H9 (cell line): Measurements from ENCODE around the gene EN1. TPM values are rescaled to one million over a fixed set of nuclear protein-coding genes. Genes with fewer than 3 reads are reported as not detected.

Experiments
- DNase-seq: peaks from one replicate; pipeline ENCODE4 v3.0.0-alpha.2; 2017
- H2AFZ ChIP-seq: one replicate; pipeline ENCODE4 v1.6.1; 2013; ENCODE audit warnings: mild to moderate bottlenecking, low read length, control low read depth, moderate library complexity
- H2AK5ac ChIP-seq: 2 replicates; pipeline ENCODE4 v1.6.1; 2013; ENCODE audit warnings: low read length, control low read depth, mixed read lengths; ENCODE audit not compliant: insufficient read length
- H2BK120ac ChIP-seq: one replicate; pipeline ENCODE4 v1.6.1; 2013; ENCODE audit warnings: low read depth, mild to moderate bottlenecking, low read length, control low read depth, inconsistent platforms; ENCODE audit not compliant: poor library complexity, severe bottlenecking
- H2BK12ac ChIP-seq: 2 replicates; pipeline ENCODE4 v1.6.1; 2013; ENCODE audit warnings: low read length, control low read depth, mixed read lengths, low read depth; ENCODE audit not compliant: insufficient read length
- H2BK15ac ChIP-seq: 2 replicates; pipeline ENCODE4 v1.6.1; 2013; ENCODE audit warnings: low read depth, low read length, control low read depth
- H2BK20ac ChIP-seq: one replicate; pipeline ENCODE4 v1.6.1; 2013; ENCODE audit warnings: low read depth, mild to moderate bottlenecking, low read length, control low read depth, inconsistent platforms; ENCODE audit not compliant: poor library complexity, severe bottlenecking
- H2BK5ac ChIP-seq: 2 replicates; pipeline ENCODE4 v1.6.1; 2013; ENCODE audit warnings: low read length, control low read depth, mixed read lengths; ENCODE audit not compliant: insufficient read length
- H3K14ac ChIP-seq: 2 replicates; pipeline ENCODE4 v1.6.1; 2013; ENCODE audit warnings: low read length, control low read depth; ENCODE audit not compliant: insufficient read depth
- H3K18ac ChIP-seq: 2 replicates; pipeline ENCODE4 v1.6.1; 2013; ENCODE audit warnings: low read depth, mild to moderate bottlenecking, mixed read lengths, low read length, control low read depth; ENCODE audit not compliant: insufficient read length
- H3K23ac ChIP-seq: 2 replicates; pipeline ENCODE4 v1.6.1; 2013; ENCODE audit warnings: low read length, control low read depth, mixed read lengths, low read depth; ENCODE audit not compliant: insufficient read length
- H3K23me2 ChIP-seq: 2 replicates; pipeline ENCODE4 v1.6.1; 2013; ENCODE audit warnings: low read depth, mild to moderate bottlenecking, mixed read lengths, low read length, control low read depth; ENCODE audit not compliant: insufficient read length, poor library complexity, severe bottlenecking
- H3K27ac ChIP-seq: 2 replicates; pipeline ENCODE4 v1.5.1; 2013; ENCODE audit warnings: low read length, control low read depth, mixed read lengths, low read depth; ENCODE audit not compliant: insufficient read length
- H3K27me3 ChIP-seq: 2 replicates; pipeline ENCODE4 v1.6.1; 2013; ENCODE audit warnings: low read length, control low read depth, inconsistent platforms; ENCODE audit not compliant: insufficient read depth
- H3K4ac ChIP-seq: 2 replicates; pipeline ENCODE4 v1.6.1; 2013; ENCODE audit warnings: low read depth, mild to moderate bottlenecking, control low read depth, inconsistent platforms, low read length, moderate library complexity
- H3K4me1 ChIP-seq: 2 replicates; pipeline ENCODE4 v1.6.1; 2013; ENCODE audit warnings: low read length, control low read depth, inconsistent platforms; ENCODE audit not compliant: insufficient read depth
- H3K4me2 ChIP-seq: 2 replicates; pipeline ENCODE4 v1.6.1; 2013; ENCODE audit warnings: low read length, control low read depth, mixed read lengths; ENCODE audit not compliant: insufficient read length, insufficient read depth
- H3K56ac ChIP-seq: 2 replicates; pipeline ENCODE4 v1.6.1; 2013; ENCODE audit warnings: low read depth, mild to moderate bottlenecking, mixed read lengths, low read length, control low read depth; ENCODE audit not compliant: insufficient read length
- H3K79me1 ChIP-seq: 2 replicates; pipeline ENCODE4 v1.6.1; 2013; ENCODE audit warnings: low read depth, mild to moderate bottlenecking, moderate library complexity, low read length, control low read depth, inconsistent platforms; ENCODE audit not compliant: insufficient read depth, poor library complexity, severe bottlenecking
- H3K79me2 ChIP-seq: 2 replicates; pipeline ENCODE4 v1.6.1; 2013; ENCODE audit warnings: low read length, control low read depth, inconsistent platforms; ENCODE audit not compliant: insufficient read depth
- H3K9ac ChIP-seq: 2 replicates; pipeline ENCODE4 v1.6.1; 2013; ENCODE audit warnings: low read length, control low read depth, mixed read lengths; ENCODE audit not compliant: insufficient read length; ENCODE audit errors: extremely low read depth
- H3K9me3 ChIP-seq: one replicate; pipeline ENCODE4 v1.6.1; 2013; ENCODE audit warnings: low read depth, low read length, inconsistent platforms; ENCODE audit not compliant: control insufficient read depth
- H3T11ph ChIP-seq: one replicate; pipeline ENCODE4 v1.6.1; 2013; ENCODE audit warnings: mild to moderate bottlenecking, low read length, control low read depth, inconsistent platforms
- H4K20me1 ChIP-seq: one replicate; pipeline ENCODE4 v1.6.1; 2013; ENCODE audit not compliant: control insufficient read depth, insufficient read length, insufficient read depth
- H4K5ac ChIP-seq: 2 replicates; pipeline ENCODE4 v1.6.1; 2013; ENCODE audit warnings: low read depth, mild to moderate bottlenecking, mixed read lengths, low read length, control low read depth; ENCODE audit not compliant: insufficient read length
- H4K8ac ChIP-seq: replicated peaks from 2 replicates; pipeline ENCODE4 v1.6.1; 2013; ENCODE audit warnings: low read length, control low read depth, mixed read lengths, low read depth; ENCODE audit not compliant: insufficient read length
- H4K91ac ChIP-seq: 2 replicates; pipeline ENCODE4 v1.6.1; 2013; ENCODE audit warnings: low read depth, mild to moderate bottlenecking, moderate library complexity, mixed read lengths, low read length, control low read depth; ENCODE audit not compliant: insufficient read length
- H3K27ac Mint-ChIP-seq, 3 experiments: 2 replicates in 2 of 3; 3 replicates in 1 of 3; pipeline ENCODE4 v1.8.0; 2020 to 2021; ENCODE audit warnings: mixed read lengths in 3 of 3, mild to moderate bottlenecking in 1 of 3, moderate library complexity in 1 of 3
- H3K27me3 Mint-ChIP-seq: 2 replicates; pipeline ENCODE4 v1.8.0; 2021; ENCODE audit warnings: low read depth, mild to moderate bottlenecking, moderate library complexity, mixed read lengths
- H3K36me3 Mint-ChIP-seq, 3 experiments: 2 replicates in 2 of 3; 3 replicates in 1 of 3; pipeline ENCODE4 v1.8.0; 2020 to 2021; ENCODE audit warnings: low read depth in 3 of 3, mixed read lengths in 3 of 3; ENCODE audit not compliant: insufficient read depth in 1 of 3
- H3K4me1 Mint-ChIP-seq, 2 experiments: 2 replicates each; pipeline ENCODE4 v1.8.0; 2020; ENCODE audit warnings: mixed read lengths in 2 of 2
- H3K4me3 Mint-ChIP-seq, 2 experiments: 2 replicates in 1 of 2; 3 replicates in 1 of 2; pipeline ENCODE4 v1.8.0; 2020 to 2021; ENCODE audit warnings: mild to moderate bottlenecking in 2 of 2, mixed read lengths in 2 of 2, moderate library complexity in 1 of 2
- H3K9me3 Mint-ChIP-seq, 2 experiments: 2 replicates in 1 of 2; 3 replicates in 1 of 2; pipeline ENCODE4 v1.8.0; 2020; ENCODE audit warnings: mild to moderate bottlenecking in 2 of 2, mixed read lengths in 2 of 2, moderate library complexity in 1 of 2
- CTCF ChIP-seq: fragments of 200-600 bp; sonication (generic); conservative IDR thresholded peaks from 3 replicates; pipeline ENCODE4 v1.8.0; 2021; ENCODE audit warnings: antibody characterized with exemption, mild to moderate bottlenecking
- WGBS: extraction: QIAGEN DNeasy Blood & Tissue Kit; methylation state at CpG from one replicate; pipeline ENCODE4 v1.1.7; 2013; ENCODE audit warnings: missing lambda C conversion rate, low lambda C conversion rate, mixed read lengths; ENCODE audit not compliant: insufficient read length; ENCODE audit errors: extremely low coverage; 5-methylcytosine and 5-hydroxymethylcytosine counted together
- total RNA-seq: library from RNA; stranded (reverse); gene quantifications from 2 replicates; pipeline ENCODE4 v1.2.1, GENCODE V29; 2021

EN1 gene
- total RNA-seq, 1 experiment from 2014 or later = not detected

- no peak overlapping the region for H3K14ac ChIP-seq
- H3K9me3 ChIP-seq = no peaks in the 10 kb centered on the region
- no peak overlapping the region for H2BK15ac ChIP-seq
- H3K9me3 Mint-ChIP-seq = no peaks in the 10 kb centered on the region
- H4K8ac ChIP-seq = no peak overlapping the region
- H2BK120ac ChIP-seq = no peak overlapping the region
- H3K23ac ChIP-seq = no peak overlapping the region
- H3K9ac ChIP-seq = no peak overlapping the region
- no peak overlapping the region for H2BK5ac ChIP-seq
- H2AK5ac ChIP-seq = no peak overlapping the region
- H3K4me1 ChIP-seq = no peaks in the 10 kb centered on the region
- no peak overlapping the region for H4K91ac ChIP-seq
- TF ChIP-seq CTCF = no peak
- no peak overlapping the region for H3K4me2 ChIP-seq
- H3K56ac ChIP-seq = no peak overlapping the region
- H3K27me3 ChIP-seq = no peaks in the 10 kb centered on the region; the same call in 1 of the 2 replicates
- no peak overlapping the region for H3K27ac ChIP-seq
- no peaks in the 10 kb centered on the region for H3K23me2 ChIP-seq
- H4K20me1 ChIP-seq = no peaks in the 10 kb centered on the region
- no peak for DNase-seq
- H2BK20ac ChIP-seq = no peak overlapping the region
- H3K4me1 Mint-ChIP-seq = peaks cover 6 to 16% of the 10 kb centered on the region in 2 experiments
- WGBS = no CpG with 5 or more reads among the region's 4 CpGs
- no peak overlapping the region for H3K4ac ChIP-seq
- no peaks in the 10 kb centered on the region; a peak in 1 of 7 replicates for H3K36me3 Mint-ChIP-seq
- H3K4me3 Mint-ChIP-seq = no peak overlapping the region
- H3K27ac Mint-ChIP-seq = no peak overlapping the region
- no peak overlapping the region for H2BK12ac ChIP-seq
- no peak overlapping the region for H3K18ac ChIP-seq
- no peak overlapping the region for H3T11ph ChIP-seq
- H3K79me1 ChIP-seq = no peaks in the 10 kb centered on the region
- no peaks in the 10 kb centered on the region for H3K79me2 ChIP-seq
- no peak overlapping the region for H2AFZ ChIP-seq
- H3K27me3 Mint-ChIP-seq = peaks cover 55% of the 10 kb centered on the region
- H4K5ac ChIP-seq = no peak overlapping the region
Observed at GRCh38 chr2:118794546-118794945, 52.9 kb downstream of the EN1 start.

Other genes starting within 250 kb of the EN1 start
- gene MARCO, start 94.5 kb upstream of the EN1 start, total RNA-seq = not detected in 2 replicates